HL-60 (cell line): ENCODE measurements around the gene RRAGD.

Source experiments
- POLR2AphosphoS5 ChIP-seq: IDR thresholded peaks from 2 replicates; pipeline ENCODE4 v1.6.1; 2012; ENCODE audit warnings: low read depth
- REST ChIP-seq: IDR thresholded peaks from 2 replicates; pipeline ENCODE4 v1.6.1; 2012; ENCODE audit warnings: low read depth; ENCODE audit not compliant: insufficient replicate concordance
- SPI1 ChIP-seq: IDR thresholded peaks from 2 replicates; pipeline ENCODE4 v1.6.1; 2012; ENCODE audit warnings: low read depth, mild to moderate bottlenecking, borderline replicate concordance
- TF ChIP-seq, protein P1 (sequence below): IDR thresholded peaks from one replicate; pipeline ENCODE4 v1.5.1; 2011; ENCODE audit warnings: low read length, control low read depth, inconsistent platforms; ENCODE audit not compliant: insufficient read depth

GRCh38 chr6:89359561-89359960, 52.5 kb downstream of the RRAGD start:
- TF ChIP-seq REST = no peak
- TF ChIP-seq, protein P1, sequence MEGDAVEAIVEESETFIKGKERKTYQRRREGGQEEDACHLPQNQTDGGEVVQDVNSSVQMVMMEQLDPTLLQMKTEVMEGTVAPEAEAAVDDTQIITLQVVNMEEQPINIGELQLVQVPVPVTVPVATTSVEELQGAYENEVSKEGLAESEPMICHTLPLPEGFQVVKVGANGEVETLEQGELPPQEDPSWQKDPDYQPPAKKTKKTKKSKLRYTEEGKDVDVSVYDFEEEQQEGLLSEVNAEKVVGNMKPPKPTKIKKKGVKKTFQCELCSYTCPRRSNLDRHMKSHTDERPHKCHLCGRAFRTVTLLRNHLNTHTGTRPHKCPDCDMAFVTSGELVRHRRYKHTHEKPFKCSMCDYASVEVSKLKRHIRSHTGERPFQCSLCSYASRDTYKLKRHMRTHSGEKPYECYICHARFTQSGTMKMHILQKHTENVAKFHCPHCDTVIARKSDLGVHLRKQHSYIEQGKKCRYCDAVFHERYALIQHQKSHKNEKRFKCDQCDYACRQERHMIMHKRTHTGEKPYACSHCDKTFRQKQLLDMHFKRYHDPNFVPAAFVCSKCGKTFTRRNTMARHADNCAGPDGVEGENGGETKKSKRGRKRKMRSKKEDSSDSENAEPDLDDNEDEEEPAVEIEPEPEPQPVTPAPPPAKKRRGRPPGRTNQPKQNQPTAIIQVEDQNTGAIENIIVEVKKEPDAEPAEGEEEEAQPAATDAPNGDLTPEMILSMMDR = no peak
- no peak for TF ChIP-seq POLR2AphosphoS5
- TF ChIP-seq SPI1 = no peak
